Stimulated activated CD4-positive, alpha-beta T cell treated with anti-CD3 and anti-CD28 coated beads, Interleukin-15, amount 100 ng/mL, for 48 hours (primary cell): ENCODE results near the gene ADGRG3.
"Not testable (repeated sequence)": the region's sequence is repeated elsewhere in the genome, so short reads cannot be mapped to it uniquely, and the experiment has no call there.

ENCODE experiments used
- DNase-seq, 2 donors: peaks; one replicate each; pipeline ENCODE4 v3.0.0-alpha.2; 2020; ENCODE audit warnings: low read depth in 2 of 2

Gene ADGRG3

DNA sequence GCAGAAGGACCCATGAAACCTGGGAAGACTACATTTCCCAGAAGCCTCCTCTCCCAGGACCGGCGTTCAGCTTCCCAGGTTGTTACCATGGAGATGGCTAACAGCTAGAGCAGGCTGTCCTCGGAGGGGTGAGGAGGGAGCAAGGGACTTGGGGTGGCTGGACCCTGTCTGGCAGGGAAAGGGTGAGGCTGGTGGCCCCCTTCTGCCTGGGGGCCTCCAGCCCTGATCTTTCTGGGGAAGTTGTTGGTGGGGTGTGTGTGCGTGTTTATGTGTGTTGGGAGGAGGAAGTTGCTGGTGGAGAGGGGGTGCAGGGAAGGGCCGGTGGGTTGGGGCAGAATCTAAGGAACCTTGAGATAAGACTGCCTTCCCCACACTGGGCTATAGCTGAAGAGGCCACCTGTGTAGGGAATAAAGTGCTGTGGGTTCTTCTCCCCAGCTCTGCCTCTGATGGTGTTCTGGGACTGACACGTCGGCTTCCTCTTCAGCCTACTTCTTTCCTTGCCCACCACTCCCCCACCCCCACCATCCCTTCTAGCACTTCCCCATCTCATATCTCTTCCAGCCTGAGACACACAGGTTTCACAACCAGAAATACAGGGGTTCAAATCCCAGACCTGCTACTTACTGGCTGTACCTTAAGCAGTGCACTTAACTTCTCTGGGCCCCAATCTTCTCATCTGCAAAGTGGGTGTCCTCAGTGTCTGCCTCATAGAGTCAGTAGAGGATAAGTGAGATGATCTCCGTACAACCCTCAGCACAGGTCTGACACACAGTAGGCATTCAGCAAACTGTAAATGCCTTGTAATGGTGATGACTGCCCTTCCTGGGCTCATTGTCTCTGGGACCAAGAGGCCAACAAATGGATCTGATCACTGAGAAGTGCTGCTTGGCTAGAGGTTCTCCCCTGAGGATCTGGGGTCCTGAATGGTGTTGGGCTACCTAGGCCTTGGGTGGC lies 26.9 kb downstream of the ADGRG3 start, which contains the start of gene DRC7:
DRC7 (plus strand) TSS at position 82 of the 955 bp plus-strand sequence. CDS start 3,144 bp downstream, outside the sequence.
- DNase-seq = no peak

- DNase-seq = no peak
These were observed 27.6 kb downstream of the ADGRG3 start for GRCh38 chr16:57695680-57696069.

DNA sequence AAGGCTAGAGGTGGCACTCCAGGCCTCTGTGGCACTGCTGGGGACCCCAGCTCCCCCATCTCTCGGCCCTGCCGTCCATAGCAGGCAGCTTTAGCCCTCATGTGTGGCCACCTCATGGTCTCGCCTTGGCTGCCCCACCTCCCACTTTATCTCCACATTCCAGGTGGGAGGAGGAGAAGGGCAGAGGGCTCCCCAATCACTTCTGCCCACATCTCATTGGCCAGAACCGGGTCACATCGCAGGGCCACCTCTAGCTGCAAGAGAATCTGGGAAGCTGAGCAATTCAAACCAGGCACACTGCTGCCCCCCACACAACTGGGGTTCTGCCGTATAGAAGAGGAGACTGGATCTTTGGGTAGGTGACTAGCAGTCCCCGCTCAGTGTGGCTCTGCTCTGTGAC lies 28.1 kb downstream of the ADGRG3 start:
- DNase-seq = no peak

DNA sequence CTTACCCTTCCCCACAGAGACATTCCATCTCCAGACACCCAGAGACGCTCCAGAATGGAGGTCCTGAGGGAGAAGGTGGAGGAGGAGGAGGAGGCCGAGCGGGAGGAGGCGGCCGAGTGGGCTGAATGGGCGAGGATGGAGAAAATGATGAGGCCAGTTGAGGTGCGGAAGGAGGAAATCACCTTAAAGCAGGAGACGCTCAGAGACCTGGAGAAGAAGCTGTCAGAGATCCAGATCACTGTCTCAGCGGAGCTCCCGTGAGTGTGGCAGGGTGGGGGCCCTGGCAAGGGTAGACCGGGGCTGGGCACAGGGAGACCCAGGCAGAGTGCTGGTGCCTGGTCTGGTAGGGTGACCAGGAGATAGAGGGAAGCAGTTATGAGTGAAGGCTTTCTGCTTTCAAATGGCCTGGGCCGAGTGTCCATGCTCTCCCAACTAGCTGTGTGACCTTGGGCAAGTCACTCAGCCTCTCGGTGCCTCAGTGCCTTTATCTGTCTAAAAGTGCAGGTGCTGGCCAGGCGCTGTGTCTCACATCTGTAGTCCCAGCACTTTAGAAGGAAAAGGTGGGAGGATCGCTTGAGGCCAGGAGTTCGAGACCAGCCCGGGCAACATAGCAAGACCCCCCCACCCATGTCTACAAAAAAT lies 29.9 kb downstream of the ADGRG3 start:
- DNase-seq = no peak

DNA sequence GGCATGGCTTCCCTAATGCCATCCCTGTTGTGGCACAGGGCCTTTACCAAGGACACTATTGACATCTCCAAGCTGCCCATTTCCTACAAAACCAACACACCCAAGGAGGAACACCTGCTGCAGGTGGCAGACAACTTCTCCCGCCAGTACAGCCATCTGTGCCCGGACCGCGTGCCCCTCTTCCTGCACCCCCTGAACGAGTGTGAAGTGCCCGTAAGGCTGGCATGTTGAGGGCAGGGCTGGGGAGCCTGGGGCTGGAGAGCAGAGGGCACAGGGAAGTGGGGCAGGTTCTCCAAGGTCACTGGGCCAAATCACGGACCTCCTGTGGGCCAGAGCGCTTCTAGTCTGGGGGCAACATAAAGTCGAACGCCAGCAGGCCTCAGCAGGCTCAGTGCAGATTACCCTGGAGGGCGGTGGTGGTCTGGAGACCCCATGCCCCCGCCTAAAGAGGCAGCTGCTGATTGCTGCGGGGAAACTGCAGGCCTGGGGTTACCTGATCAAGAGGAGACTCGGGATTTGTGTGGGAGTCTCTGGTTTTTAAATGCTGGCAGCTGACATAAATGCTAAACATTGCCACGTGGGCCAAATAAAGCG lies 30.8 kb downstream of the ADGRG3 start:
- DNase-seq = no peak

- DNase-seq = no peak
These were observed 31.4 kb downstream of the ADGRG3 start for GRCh38 chr16:57699481-57699880.

- no peak for DNase-seq
These were observed 31.8 kb downstream of the ADGRG3 start for GRCh38 chr16:57699899-57700298.

DNA sequence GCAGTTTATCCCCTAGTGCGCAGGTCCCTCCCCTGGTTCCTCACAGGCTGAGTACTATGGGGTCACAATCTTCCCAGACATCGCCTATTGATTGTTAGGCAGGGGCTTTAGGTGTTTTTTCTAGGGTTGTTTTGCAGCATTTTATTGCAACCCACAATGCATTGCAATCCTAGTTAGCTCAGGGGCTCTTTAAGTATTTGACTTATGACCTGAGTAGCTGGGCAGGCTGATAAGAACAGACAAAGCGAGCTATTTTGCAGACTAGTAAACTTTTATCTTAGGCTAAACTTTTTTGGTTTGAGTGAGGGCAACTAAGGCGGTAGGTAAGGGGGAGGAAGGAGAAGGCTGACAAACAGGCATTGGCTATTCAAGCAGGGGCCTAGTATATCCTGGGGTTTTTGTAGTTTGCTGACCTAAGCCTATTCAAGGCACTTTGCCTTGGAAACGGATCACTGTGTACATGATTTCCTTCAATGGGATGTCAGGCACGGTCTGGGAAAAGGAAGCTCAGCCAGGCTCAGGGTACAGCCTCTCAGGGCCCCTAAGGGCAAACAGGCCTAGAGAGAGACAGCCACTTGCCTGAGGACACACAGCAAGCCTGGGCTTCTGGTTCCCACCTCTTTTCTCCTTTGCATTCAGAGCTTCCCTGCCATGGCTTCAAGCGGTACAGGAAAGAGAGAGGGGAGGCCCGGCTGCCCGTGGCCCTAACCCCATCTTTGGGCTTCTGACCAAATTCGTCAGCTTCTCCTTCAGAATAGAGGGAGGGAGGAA lies 32.9 kb downstream of the ADGRG3 start:
- no peak for DNase-seq

DNA sequence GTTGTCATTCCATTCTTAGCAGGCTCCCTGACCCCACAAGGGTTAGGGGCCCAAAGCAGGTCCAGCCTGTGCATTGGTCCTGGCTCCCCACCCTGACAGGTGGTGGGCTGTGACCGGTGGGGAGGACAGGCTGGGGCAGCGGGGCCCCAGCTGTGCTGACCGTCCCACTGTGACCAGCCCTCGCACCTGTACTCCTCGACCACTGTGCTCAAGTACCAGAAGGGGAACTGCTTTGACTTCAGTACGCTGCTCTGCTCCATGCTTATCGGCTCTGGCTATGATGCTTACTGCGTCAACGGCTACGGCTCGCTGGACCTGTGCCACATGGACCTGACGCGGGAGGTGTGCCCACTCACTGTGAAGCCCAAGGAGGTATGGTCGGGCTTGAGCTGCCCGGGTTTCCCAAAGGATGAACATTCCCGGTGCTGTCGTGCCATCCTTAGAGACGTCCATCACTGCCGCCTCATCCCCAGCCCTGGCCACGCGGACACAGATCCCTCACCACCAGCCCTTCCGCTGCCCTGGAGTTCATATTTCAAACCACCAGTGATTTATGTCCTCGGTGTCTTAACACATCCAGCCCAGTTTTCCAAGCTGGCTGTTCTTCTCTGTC lies 33.8 kb downstream of the ADGRG3 start:
- no peak for DNase-seq

GRCh38 chr16:57703416-57704010 lies 35.4 kb downstream of the ADGRG3 start:
- no peak for DNase-seq

DNA sequence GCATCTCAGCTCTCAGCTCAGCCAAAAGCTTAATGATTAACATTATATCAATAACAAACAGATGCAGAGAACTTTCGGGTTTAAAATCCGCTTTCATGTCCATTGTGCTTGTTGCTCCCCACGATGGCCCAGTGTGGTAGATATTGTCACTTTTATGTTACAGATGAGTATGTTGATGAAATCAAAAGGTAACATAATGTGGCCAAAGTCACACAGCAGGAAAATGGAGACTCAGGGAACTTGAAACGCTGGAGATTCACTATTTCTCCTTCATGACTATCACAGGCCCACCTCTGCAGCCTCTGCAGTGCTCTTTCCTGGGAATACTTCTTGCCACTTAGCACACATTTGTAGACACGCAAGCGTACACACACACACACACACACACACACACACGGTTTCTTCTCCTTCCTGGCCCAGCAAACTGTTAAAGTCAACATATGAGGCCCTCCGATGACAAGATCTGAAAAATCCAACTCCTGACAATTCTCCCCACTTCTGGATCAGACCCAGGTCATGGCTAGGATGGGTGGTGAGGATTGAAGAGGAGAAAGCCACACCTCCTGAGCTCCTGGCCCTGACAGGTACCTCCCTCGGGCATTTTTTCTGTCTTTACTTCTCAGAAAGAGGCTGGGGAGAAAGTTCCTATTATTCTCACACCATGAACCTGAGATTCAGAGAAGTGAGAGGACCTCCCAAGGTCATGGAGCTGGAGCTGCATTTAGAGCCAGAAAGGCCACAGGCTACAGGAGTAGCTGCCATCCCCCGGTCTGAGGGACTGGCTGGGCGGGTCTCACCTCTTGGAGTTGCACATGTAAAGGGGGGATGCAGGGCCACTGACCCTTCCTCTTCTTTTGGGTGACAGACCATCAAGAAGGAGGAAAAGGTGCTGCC lies 36.2 kb downstream of the ADGRG3 start:
- DNase-seq = no peak

DNA sequence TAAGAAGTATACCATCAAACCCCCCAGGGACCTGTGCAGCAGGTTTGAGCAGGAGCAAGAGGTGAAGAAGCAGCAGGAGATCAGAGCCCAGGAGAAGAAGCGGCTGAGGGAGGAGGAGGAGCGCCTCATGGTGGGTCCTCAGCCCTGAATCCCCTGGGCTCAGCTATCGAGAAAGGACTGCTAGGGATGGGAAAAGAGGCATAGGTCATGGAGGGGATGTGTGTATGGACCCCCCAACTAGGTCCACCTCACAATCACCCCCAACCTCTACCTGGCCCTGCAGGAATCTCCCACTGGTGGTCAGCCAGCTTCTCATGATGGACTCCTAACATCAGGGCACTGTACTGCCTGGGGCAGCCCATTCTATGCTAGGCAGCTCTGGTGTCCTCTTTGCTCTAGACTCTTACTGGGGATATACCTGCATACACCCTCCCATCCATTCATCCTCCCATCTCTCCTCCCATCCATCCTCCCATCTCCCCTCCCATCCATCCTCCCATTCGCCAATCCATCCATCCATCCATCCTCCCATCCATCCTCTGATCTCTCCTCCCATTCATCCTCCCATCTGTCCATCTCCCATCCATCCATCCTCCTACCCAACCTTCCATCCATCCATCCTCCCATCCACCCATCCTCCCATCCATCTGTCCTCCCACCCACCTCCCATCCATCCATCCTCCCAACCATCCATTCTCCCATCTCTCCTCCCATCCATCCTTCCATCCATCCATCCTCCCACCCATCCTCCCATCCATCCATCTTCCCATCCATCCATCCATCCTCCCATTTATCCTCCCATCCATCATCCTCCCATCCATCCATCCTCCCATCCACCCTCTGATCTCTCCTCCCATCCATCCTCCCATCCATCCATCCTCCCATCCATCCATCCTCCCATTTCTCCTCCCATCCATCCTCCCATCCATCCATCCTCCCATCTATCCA lies 37.1 kb downstream of the ADGRG3 start:
- no peak for DNase-seq

GRCh38 chr16:57706717-57707116 lies 38.6 kb downstream of the ADGRG3 start:
- DNase-seq = no peak

DNA sequence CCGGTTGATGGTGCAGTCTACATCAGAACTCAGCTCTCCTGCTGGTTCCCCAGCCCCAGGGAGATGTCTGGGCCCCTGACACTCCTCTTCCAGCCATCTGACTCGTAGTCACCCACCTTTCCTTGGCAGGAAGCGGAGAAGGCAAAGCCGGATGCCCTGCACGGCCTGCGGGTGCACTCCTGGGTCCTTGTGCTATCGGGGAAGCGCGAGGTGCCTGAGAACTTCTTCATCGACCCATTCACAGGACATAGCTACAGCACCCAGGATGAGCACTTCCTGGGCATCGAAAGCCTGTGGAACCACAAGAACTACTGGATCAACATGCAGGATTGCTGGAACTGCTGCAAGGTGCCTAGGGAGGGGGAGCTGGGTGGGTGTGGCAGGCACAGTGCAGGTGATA lies 39.2 kb downstream of the ADGRG3 start:
- no peak for DNase-seq

DNA sequence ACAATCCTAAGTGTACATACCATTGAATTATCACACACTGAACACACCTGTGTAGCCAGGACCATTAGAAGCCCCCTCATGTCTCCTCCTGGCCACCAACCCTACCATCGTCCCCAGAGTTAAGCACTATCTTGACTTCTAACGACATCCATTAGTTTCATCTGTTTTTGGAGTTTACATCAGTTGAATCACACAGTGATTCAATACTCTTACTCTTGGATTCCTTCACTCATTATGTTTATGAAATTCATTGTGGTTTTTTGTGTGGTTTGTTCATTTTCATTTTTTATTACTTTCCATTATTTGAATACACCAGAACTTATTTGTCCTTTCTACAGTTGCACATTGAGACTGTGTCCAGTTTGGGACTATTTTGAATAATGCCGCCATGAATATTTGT lies 40.1 kb downstream of the ADGRG3 start:
- no peak for DNase-seq

- no peak for DNase-seq
These were observed 41.6 kb downstream of the ADGRG3 start for GRCh38 chr16:57709663-57710062.

DNA sequence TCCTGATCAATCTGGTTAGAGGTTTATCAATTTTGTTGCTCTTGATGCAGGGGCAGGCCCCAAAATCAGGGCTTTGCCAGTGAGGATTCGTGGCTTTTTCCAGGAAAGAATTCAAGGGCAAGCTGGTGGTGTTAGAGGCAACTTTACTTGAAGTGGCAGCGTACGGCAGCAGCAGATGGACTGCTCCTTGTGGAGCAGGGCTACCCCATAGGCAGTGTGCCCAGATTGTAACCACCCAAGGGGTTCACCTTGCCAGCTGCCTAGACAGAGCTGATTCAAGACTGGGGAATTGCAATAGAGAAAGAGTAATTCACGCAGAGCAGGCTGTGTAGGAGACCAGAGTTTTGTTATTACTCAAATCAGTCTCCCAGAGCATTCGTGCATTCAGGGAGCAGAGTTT lies 43.2 kb downstream of the ADGRG3 start:
- no peak for DNase-seq

GRCh38 chr16:57711993-57712392 lies 43.9 kb downstream of the ADGRG3 start:
- no peak for DNase-seq

GRCh38 chr16:57712569-57712968 lies 44.5 kb downstream of the ADGRG3 start:
- DNase-seq = not testable (repeated sequence)
